ENCODE measurements around the gene RASL12. TPM values are rescaled to one million over a fixed set of nuclear protein-coding genes. Genes with fewer than 3 reads are reported as not detected.

Gene RASL12
- polyA plus RNA-seq, 3 donors = not detected

DNA sequence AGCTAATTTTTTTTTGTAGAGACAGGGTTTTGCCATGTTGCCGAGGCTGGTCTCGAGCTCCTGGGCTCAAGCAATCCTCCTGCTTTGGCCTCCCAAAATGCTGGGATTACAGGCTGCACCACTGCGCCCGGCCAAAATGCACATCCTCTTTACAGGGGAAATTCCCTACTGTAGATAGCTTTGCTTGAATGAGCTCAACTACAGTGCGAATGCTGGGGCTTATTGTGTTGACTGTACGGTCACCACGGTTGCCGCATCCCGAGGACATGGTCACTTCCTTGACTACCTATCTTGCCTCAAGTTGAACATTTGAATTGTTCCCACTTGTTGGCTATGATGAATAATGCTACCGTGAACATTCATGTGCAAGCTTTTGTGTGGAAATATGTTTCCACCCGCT, 33.1 kb downstream of the RASL12 start:
- Histone ChIP-seq H3K4me2 (replicated peaks; ENCODE audit: extremely low read depth, low read length, poor library complexity, severe bottlenecking) (no peak overlapping the region), H3K9ac (ENCODE audit: insufficient read depth, low read length, poor library complexity, severe bottlenecking) (no peak overlapping the region), H3K27ac (ENCODE audit: low read depth in 1 of 2, low read length in 2 of 2) (no peak overlapping the region), H3K4me3 (replicated peaks in 1 of 3; ENCODE audit: low read depth in 2 of 3, low read length in 3 of 3) (no peak overlapping the region), H3K9me3 (replicated peaks in 1 of 2; ENCODE audit: control insufficient read depth in 1 of 2, insufficient read depth in 1 of 2, low read length in 2 of 2) (no peaks in the 10 kb centered on the region), H3K4me1 (ENCODE audit: control insufficient read depth in 1 of 2, insufficient read depth in 2 of 2, low read length in 2 of 2) (peaks cover 7 to 10% of the 10 kb centered on the region in 2 donors), H4K20me1 (ENCODE audit: insufficient read depth, low read length) (no peaks in the 10 kb centered on the region), H3K27me3 (ENCODE audit: control insufficient read depth in 2 of 2, insufficient read depth in 2 of 2, low read length in 2 of 2) (peaks cover 0 to 9% of the 10 kb centered on the region in 2 donors), H3K36me3 (replicated peaks in 1 of 2; ENCODE audit: control insufficient read depth in 1 of 2, insufficient read depth in 2 of 2, low read length in 2 of 2) (no peaks in the 10 kb centered on the region), H3K79me2 (ENCODE audit: insufficient read depth, low read length) (no peaks in the 10 kb centered on the region), H2AFZ (ENCODE audit: insufficient read depth, low read depth, low read length, poor library complexity, severe bottlenecking) (no peak overlapping the region)
- Mint-ChIP-seq H3K4me1 (peaks cover 11% of the 10 kb centered on the region), H3K36me3 (no peaks in the 10 kb centered on the region), H3K27ac (no peak overlapping the region), H3K9me3 (no peaks in the 10 kb centered on the region), H3K27me3 (ENCODE audit: low read depth in 3 of 3) (peaks cover 8 to 16% (median 10%) of the 10 kb centered on the region in 3 donors), H3K4me3 (no peak overlapping the region)
- WGBS (ENCODE audit: insufficient coverage) = 92% methylated on average over 4 of the region's 11 CpGs
- no peak for DNase-seq
- intact Hi-C loops (cut with micrococcal nuclease) = loop anchor here in 1 of 2 donors (10.0 kb wide), 1 partner anchor 260 kb away; the partner anchor contains the start of gene RNU5A-1
- TF ChIP-seq, protein P1, sequence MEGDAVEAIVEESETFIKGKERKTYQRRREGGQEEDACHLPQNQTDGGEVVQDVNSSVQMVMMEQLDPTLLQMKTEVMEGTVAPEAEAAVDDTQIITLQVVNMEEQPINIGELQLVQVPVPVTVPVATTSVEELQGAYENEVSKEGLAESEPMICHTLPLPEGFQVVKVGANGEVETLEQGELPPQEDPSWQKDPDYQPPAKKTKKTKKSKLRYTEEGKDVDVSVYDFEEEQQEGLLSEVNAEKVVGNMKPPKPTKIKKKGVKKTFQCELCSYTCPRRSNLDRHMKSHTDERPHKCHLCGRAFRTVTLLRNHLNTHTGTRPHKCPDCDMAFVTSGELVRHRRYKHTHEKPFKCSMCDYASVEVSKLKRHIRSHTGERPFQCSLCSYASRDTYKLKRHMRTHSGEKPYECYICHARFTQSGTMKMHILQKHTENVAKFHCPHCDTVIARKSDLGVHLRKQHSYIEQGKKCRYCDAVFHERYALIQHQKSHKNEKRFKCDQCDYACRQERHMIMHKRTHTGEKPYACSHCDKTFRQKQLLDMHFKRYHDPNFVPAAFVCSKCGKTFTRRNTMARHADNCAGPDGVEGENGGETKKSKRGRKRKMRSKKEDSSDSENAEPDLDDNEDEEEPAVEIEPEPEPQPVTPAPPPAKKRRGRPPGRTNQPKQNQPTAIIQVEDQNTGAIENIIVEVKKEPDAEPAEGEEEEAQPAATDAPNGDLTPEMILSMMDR (IDR thresholded peaks at IDR 0.05) = no peak

DNA sequence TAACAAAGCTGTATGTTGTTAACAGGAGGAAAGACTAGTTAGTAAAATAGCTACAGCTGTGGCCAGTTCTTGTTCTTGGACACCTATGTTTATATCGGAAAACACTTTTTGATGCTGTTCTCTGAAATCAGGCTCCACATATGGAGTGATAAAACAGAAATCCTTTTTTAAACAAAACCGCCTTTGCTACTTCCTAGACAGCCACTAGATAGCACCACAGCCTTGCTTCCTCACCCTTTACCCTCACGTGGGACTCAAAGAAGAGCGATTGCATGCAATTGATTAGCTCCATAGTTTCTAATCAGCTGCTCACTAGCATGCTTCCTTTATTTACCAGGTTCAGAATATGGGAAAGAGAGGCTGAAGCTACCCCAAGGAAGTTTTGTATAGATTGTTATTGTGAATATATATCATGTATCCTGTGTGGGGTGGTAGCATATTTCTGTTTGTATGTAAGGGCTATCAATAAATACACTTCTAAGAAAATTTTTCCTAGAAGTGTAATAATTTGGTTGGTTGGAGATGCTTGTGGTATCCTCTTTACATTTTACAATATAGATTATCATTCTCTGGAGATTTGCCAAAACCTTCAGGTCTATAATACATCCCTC, 34.0 kb downstream of the RASL12 start:
- peaks cover 13% of the 10 kb centered on the region for H3K4me1 Mint-ChIP-seq
- H3K4me3 ChIP-seq (replicated peaks in 1 of 3; ENCODE audit: low read depth in 2 of 3, low read length in 3 of 3) = no peak overlapping the region
- H3K36me3 ChIP-seq (replicated peaks in 1 of 2; ENCODE audit: control insufficient read depth in 1 of 2, insufficient read depth in 2 of 2, low read length in 2 of 2) = no peaks in the 10 kb centered on the region
- peaks cover 7% of the 10 kb centered on the region for H3K79me2 ChIP-seq (ENCODE audit: insufficient read depth, low read length)
- H3K27ac Mint-ChIP-seq = no peak overlapping the region
- no peak overlapping the region for H3K4me3 Mint-ChIP-seq
- H3K36me3 Mint-ChIP-seq = no peaks in the 10 kb centered on the region
- peaks cover 10 to 12% of the 10 kb centered on the region in 2 donors for H3K4me1 ChIP-seq (ENCODE audit: control insufficient read depth in 1 of 2, insufficient read depth in 2 of 2, low read length in 2 of 2)
- peaks cover 0 to 9% of the 10 kb centered on the region in 2 donors for H3K27me3 ChIP-seq (ENCODE audit: control insufficient read depth in 2 of 2, insufficient read depth in 2 of 2, low read length in 2 of 2)
- 0% methylated on average over 1 of the region's 4 CpGs for WGBS (ENCODE audit: insufficient coverage)
- intact Hi-C loops (cut with micrococcal nuclease) = loop anchor here in 1 of 2 donors (10.0 kb wide), 1 partner anchor 261 kb away; the partner anchor contains the start of gene RNU5A-1
- H3K9me3 Mint-ChIP-seq = no peaks in the 10 kb centered on the region
- H3K9ac ChIP-seq (ENCODE audit: insufficient read depth, low read length, poor library complexity, severe bottlenecking) = no peak overlapping the region
- no peaks in the 10 kb centered on the region for H3K9me3 ChIP-seq (replicated peaks in 1 of 2; ENCODE audit: control insufficient read depth in 1 of 2, insufficient read depth in 1 of 2, low read length in 2 of 2)
- peak overlapping the region; percentile 60 for H2AFZ ChIP-seq (ENCODE audit: insufficient read depth, low read depth, low read length, poor library complexity, severe bottlenecking)
- TF ChIP-seq, protein P1 (IDR thresholded peaks at IDR 0.05) = no peak
- DNase-seq = no peak
- no peak overlapping the region for H3K4me2 ChIP-seq (replicated peaks; ENCODE audit: extremely low read depth, low read length, poor library complexity, severe bottlenecking)
- no peaks in the 10 kb centered on the region for H4K20me1 ChIP-seq (ENCODE audit: insufficient read depth, low read length)
- no peak overlapping the region for H3K27ac ChIP-seq (ENCODE audit: low read depth in 1 of 2, low read length in 2 of 2)
- H3K27me3 Mint-ChIP-seq (ENCODE audit: low read depth in 3 of 3) = peaks cover 8 to 16% (median 10%) of the 10 kb centered on the region in 3 donors

Data from CD14-positive monocyte (primary cell).